Hepatocyte (in vitro differentiated cells): ENCODE results near the gene GSTA5.

Experiments used
- CTCF ChIP-seq: fragments of 200-600 bp; sonication (generic); IDR thresholded peaks from 2 replicates; pipeline ENCODE4 v1.5.1; 2016; ENCODE audit warnings: antibody characterized with exemption, mild to moderate bottlenecking; ENCODE audit not compliant: poor library complexity
- EZH2phosphoT487 ChIP-seq: fragments of 200-600 bp; sonication (generic); IDR thresholded peaks from one replicate; pipeline ENCODE4 v1.6.1; 2018; ENCODE audit warnings: antibody characterized with exemption, mild to moderate bottlenecking, low read depth, moderate library complexity; ENCODE audit not compliant: unreplicated experiment, severe bottlenecking

GRCh38 chr6:52820198-52820597, 20.4 kb downstream of the GSTA5 start:
- TF ChIP-seq CTCF (no peak), EZH2phosphoT487 (no peak)
